ENCODE measurements around the gene OGDHL. TPM values are rescaled to one million over a fixed set of nuclear protein-coding genes. Genes with fewer than 3 reads are reported as not detected.

Gene OGDHL
- total RNA-seq, 1 donor from 2014 or later: 0.52 TPM

- ATAC-seq: no peak
Observed at GRCh38 chr10:49688920-49689319, 73.2 kb downstream of the OGDHL start.

- ATAC-seq: no peak
Observed at GRCh38 chr10:49688261-49688846, 73.8 kb downstream of the OGDHL start.

GRCh38 chr10:49686651-49687050 is 75.5 kb downstream of the OGDHL start:
- no peak for ATAC-seq

Other genes with a start within 250 kb of the OGDHL start
- 19.0 TPM for gene ERCC6, start 223.2 kb downstream of the OGDHL start, total RNA-seq
- gene SLC18A3, start 152.0 kb downstream of the OGDHL start, total RNA-seq: not detected
- not detected for gene CHAT, start 148.3 kb downstream of the OGDHL start, total RNA-seq
- gene C10orf53, start 82.7 kb downstream of the OGDHL start, total RNA-seq: not detected
- gene PARG, start 179.7 kb upstream of the OGDHL start, total RNA-seq: 13.5 TPM
- gene TIMM23B, start 179.7 kb upstream of the OGDHL start, total RNA-seq: 8.2 TPM
- 5.2 TPM for gene AGAP6, start 226.1 kb upstream of the OGDHL start, total RNA-seq

Data from esophagus mucosa (tissue), 1 donor.